ENCODE results near the gene RTF2. TPM values are rescaled to one million over a fixed set of nuclear protein-coding genes. Genes with fewer than 3 reads are reported as not detected.

RTF2 gene
- total and polyA plus RNA-seq, 11 donors = 50.7 to 114 (median 86.2) TPM

DNA sequence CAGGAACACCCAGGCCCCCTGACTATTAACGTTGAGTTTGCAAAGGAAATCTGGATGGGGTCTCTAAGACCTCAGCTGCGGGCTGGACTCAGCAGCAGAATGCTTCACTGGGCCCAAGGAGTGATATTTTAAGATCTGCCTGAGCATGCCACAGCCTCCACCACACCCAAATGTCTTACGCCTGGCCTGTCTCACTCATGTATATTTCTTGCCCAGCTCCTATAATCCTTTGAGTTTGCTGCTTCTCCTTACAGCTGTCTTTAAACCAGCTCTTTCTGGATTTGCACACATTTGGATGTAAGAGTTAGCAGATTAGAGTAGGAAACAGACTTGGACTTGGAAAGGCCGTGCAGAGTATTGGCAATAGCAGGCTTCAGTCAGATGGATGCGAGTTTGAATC lies 40.0 kb upstream of the RTF2 start:
- Histone ChIP-seq H3K9me3 (no peaks in the 10 kb centered on the region), H3K27ac (no peak overlapping the region), H3K4me1 (peaks cover 0 to 55% (median under 1%) of the 10 kb centered on the region in 12 donors), H3K27me3 (peaks cover 0 to 14% (median 0%) of the 10 kb centered on the region in 9 donors), H3K4me3 (no peak overlapping the region), H3K36me3 (no peaks in the 10 kb centered on the region)
- DNase-seq (no peak), ATAC-seq (no peak)
- no peak for TF ChIP-seq POLR2A (IDR thresholded peaks at IDR 0.05)
- 87 to 88% (median 87%) methylated on average over 5 of the region's 5 CpGs for WGBS, 4 donors
- intact Hi-C loops (cut with DNase I) = no loop called here

DNA sequence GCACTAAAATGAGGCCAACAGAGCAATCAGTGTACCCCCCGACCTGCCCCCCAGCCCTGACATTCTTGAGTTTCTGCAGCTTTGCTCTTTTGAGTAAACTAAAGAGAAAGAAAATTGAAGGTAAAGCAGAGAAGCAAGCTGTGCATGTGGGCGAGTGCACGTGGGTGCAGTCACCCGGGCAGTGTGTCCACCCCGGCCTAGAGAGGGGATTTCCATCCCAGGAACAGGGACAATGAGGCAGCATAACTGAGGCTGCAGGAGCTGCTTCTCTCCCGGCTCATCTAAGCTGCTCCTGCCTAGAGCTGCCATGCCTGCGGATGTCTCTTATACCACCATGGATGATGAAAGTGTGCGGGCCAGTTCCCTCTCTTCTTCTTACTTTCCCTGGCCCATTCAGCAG lies 39.5 kb upstream of the RTF2 start:
- TF ChIP-seq POLR2A (IDR thresholded peaks at IDR 0.05) (no peak), CTCF (IDR thresholded peaks at IDR 0.05) (no peak)
- Histone ChIP-seq H3K9me3 (no peaks in the 10 kb centered on the region), H3K36me3 (no peaks in the 10 kb centered on the region), H3K27me3 (peaks cover 0 to 14% (median 0%) of the 10 kb centered on the region in 9 donors), H3K27ac (peak overlapping the region in 1 of 12 donors; percentile 18), H3K4me1 (peaks cover 0 to 55% (median under 1%) of the 10 kb centered on the region in 12 donors), H3K4me3 (peak overlapping the region in 1 of 12 donors; percentile 21)
- DNase-seq = no peak
- ATAC-seq = no peak
- intact Hi-C loops (cut with DNase I) = no loop called here
- 78 to 86% (median 79%) methylated on average over 8 of the region's 8 CpGs for WGBS, 4 donors

DNA sequence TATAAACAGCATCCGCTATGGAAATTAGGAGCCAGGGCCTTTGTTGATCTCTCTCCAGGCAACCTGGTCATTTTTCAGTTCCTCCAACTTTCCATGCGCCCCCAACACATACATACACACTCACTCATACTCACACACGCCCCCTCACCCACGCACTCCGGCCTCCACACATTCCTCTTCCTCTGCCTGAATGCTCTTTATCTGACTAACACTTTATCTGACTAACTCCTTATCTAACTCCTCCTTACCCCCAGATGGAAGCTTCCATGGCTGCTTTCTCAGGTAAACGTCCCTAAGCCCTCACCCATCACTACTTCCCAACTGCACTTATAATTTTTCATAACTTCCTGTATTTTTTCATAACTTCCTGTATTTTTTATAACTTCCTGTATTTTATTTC lies 38.9 kb upstream of the RTF2 start:
- Histone ChIP-seq H3K27ac (peak overlapping the region in 1 of 12 donors; percentile 18), H3K4me3 (peak overlapping the region in 1 of 12 donors; percentile 21), H3K4me1 (peaks cover 0 to 57% (median 1%) of the 10 kb centered on the region in 12 donors), H3K36me3 (no peaks in the 10 kb centered on the region), H3K9me3 (no peaks in the 10 kb centered on the region), H3K27me3 (peaks cover 0 to 14% (median 0%) of the 10 kb centered on the region in 9 donors)
- 52 to 58% (median 56%) methylated on average over 6 of the region's 6 CpGs for WGBS, 4 donors
- no peak for TF ChIP-seq CTCF (IDR thresholded peaks at IDR 0.05)
- no peak for TF ChIP-seq POLR2A (IDR thresholded peaks at IDR 0.05)
- ATAC-seq = no peak
- DNase-seq = peak in 1 of 5 donors; percentile 12
- intact Hi-C loops (cut with DNase I) = no loop called here

GRCh38 chr20:56429941-56430340 lies 38.5 kb upstream of the RTF2 start:
- Histone ChIP-seq H3K36me3 (no peaks in the 10 kb centered on the region), H3K9me3 (no peaks in the 10 kb centered on the region), H3K27ac (peak overlapping the region in 2 of 12 donors; percentile 10 to 18), H3K27me3 (peaks cover 0 to 14% (median 0%) of the 10 kb centered on the region in 9 donors), H3K4me1 (peaks cover 0 to 57% (median 1%) of the 10 kb centered on the region in 12 donors), H3K4me3 (no peak overlapping the region)
- intact Hi-C loops (cut with DNase I) = no loop called here
- no peak for DNase-seq
- no peak for TF ChIP-seq POLR2A (IDR thresholded peaks at IDR 0.05)
- TF ChIP-seq CTCF (IDR thresholded peaks at IDR 0.05) = no peak
- 48 to 60% (median 50%) methylated on average over 4 of the region's 4 CpGs for WGBS, 4 donors
- no peak for ATAC-seq

DNA sequence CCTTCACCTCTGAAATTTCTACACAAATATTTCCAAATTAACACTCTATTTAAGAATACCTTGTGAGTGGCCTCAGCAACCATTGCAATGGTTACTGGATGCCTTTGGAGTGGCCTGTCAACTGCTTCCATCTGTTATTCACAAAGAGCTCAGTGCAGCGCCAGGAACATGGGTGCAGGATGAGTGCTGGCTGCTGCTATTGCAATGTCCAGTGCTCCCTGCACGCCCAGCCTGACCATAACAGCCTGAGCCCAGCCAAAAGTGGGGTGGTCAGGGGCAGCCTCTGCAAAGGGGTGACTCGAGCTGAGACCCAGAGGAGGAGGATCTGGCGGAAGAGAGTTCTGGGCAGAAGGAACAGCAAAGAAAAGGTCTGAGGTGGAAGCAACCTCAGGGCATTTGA lies 38.0 kb upstream of the RTF2 start:
- 54 to 63% (median 58%) methylated on average over 4 of the region's 4 CpGs for WGBS, 4 donors
- intact Hi-C loops (cut with DNase I) = no loop called here
- H3K4me1 ChIP-seq = peaks cover 0 to 61% (median 1%) of the 10 kb centered on the region in 12 donors

More for the DNA sequence above, 38.0 kb upstream of the RTF2 start:
- Histone ChIP-seq H3K27ac (peak overlapping the region in 1 of 12 donors; percentile 10), H3K36me3 (no peaks in the 10 kb centered on the region), H3K4me3 (no peak overlapping the region), H3K27me3 (peaks cover 0 to 14% (median 0%) of the 10 kb centered on the region in 9 donors), H3K9me3 (no peaks in the 10 kb centered on the region)
- DNase-seq (no peak), ATAC-seq (peak in 1 of 4 donors; percentile 45)
- TF ChIP-seq CTCF (IDR thresholded peaks at IDR 0.05) (no peak), POLR2A (IDR thresholded peaks at IDR 0.05) (no peak)

All from heart left ventricle (tissue), 16 donors.